ENCODE measurements around the gene ARSI.

GRCh38 chr5:150271923-150272322, 30.8 kb downstream of the ARSI start:
- TF ChIP-seq CTCF (IDR thresholded peaks at IDR 0.05; ENCODE audit: extremely low read depth in 1 of 2, insufficient read depth in 1 of 2, low read depth in 1 of 2, low read length in 2 of 2), result no peak
- TF ChIP-seq POLR2A (IDR thresholded peaks at IDR 0.05; ENCODE audit: low read depth, low read length), result no peak
- no peak for TF ChIP-seq EZH2 (IDR thresholded peaks at IDR 0.05; ENCODE audit: borderline replicate concordance, low read depth, low read length, severe bottlenecking)

Measured in endothelial cell of umbilical vein (primary cell).